ENCODE results near the gene TBC1D3L. TPM values are rescaled to one million over a fixed set of nuclear protein-coding genes. Genes with fewer than 3 reads are reported as not detected.
"Not testable (repeated sequence)": the region's sequence is repeated elsewhere in the genome, so short reads cannot be mapped to it uniquely, and the experiment has no call there.

TBC1D3L gene
- 10 to 100 TPM; 16.7 to 17.1 TPM for total RNA-seq

DNA sequence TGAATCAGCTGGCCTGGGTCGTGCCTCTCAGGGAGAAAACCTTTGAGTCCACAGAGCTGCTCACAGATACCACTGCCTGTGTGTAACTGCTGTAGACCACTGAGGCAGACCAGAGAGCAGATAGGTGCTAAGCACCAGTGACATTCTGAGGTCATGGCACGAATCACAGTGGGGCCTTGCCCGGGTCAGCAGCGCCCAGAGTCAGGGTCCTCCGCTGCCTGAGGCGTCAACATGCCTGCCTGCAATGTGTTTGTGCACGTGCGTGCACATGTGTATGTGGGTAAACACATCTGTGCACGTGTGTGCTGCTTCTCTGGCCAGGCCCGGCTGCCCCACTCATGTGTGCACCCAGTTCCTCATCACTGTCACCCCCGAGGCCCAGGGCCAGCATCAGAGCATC is at the start of gene TBC1D3L:
TSS of gene TBC1D3L (minus strand) at position 101 of the 400 bp plus-strand sequence. CDS start 1,540 bp downstream, outside the sequence.
- H3K4me1 Mint-ChIP-seq (ENCODE audit: low read depth); H3K9me3 Mint-ChIP-seq (ENCODE audit: insufficient read depth); POLR2A ChIA-PET; H3K27me3 Mint-ChIP-seq (ENCODE audit: low read depth); H3K27ac Mint-ChIP-seq; ATAC-seq; DNase-seq; H3K36me3 Mint-ChIP-seq (ENCODE audit: low read depth); H3K4me3 Mint-ChIP-seq; CTCF ChIA-PET: not testable (repeated sequence)

DNA sequence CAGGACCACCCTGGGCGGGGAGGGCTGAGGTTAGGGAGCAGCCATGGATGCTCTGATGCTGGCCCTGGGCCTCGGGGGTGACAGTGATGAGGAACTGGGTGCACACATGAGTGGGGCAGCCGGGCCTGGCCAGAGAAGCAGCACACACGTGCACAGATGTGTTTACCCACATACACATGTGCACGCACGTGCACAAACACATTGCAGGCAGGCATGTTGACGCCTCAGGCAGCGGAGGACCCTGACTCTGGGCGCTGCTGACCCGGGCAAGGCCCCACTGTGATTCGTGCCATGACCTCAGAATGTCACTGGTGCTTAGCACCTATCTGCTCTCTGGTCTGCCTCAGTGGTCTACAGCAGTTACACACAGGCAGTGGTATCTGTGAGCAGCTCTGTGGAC is 14.8 kb upstream of the TBC1D3L start, which contains the start of gene TBC1D3D:
TSS of gene TBC1D3D (plus strand) at position 301 of the 400 bp plus-strand sequence. CDS start 1,585 bp downstream, outside the sequence.
- POLR2A ChIA-PET; DNase-seq; CTCF ChIA-PET; H3K4me3 Mint-ChIP-seq; ATAC-seq; H3K27me3 Mint-ChIP-seq (ENCODE audit: low read depth); H3K27ac Mint-ChIP-seq; H3K9me3 Mint-ChIP-seq (ENCODE audit: insufficient read depth); H3K4me1 Mint-ChIP-seq (ENCODE audit: low read depth); H3K36me3 Mint-ChIP-seq (ENCODE audit: low read depth): not testable (repeated sequence)

Other genes with a start within 250 kb of the TBC1D3L start
- not detected for gene HNF1B, start 244.0 kb downstream of the TBC1D3L start, total RNA-seq
- gene TBC1D3K, start 64.6 kb downstream of the TBC1D3L start, total RNA-seq = not detected
- 1 to 10 TPM in 1 of 2 experiments, under 1 TPM in 1; 0.23 to 1.1 TPM for gene TBC1D3D, start 14.9 kb upstream of the TBC1D3L start, total RNA-seq
- under 1 TPM in 1 of 2 experiments, not detected in 1; 0.21 TPM for gene TBC1D3C, start 79.6 kb upstream of the TBC1D3L start, total RNA-seq
- gene TBC1D3E, start 138.9 kb upstream of the TBC1D3L start, total RNA-seq = not detected
- not detected for gene TBC1D3, start 203.5 kb upstream of the TBC1D3L start, total RNA-seq